Measurements from ENCODE around the gene ARHGEF10L. TPM values are rescaled to one million over a fixed set of nuclear protein-coding genes. Genes with fewer than 3 reads are reported as not detected.

Gene ARHGEF10L
- total RNA-seq, 1 donor from 2014 or later = 24.7 TPM

DNA sequence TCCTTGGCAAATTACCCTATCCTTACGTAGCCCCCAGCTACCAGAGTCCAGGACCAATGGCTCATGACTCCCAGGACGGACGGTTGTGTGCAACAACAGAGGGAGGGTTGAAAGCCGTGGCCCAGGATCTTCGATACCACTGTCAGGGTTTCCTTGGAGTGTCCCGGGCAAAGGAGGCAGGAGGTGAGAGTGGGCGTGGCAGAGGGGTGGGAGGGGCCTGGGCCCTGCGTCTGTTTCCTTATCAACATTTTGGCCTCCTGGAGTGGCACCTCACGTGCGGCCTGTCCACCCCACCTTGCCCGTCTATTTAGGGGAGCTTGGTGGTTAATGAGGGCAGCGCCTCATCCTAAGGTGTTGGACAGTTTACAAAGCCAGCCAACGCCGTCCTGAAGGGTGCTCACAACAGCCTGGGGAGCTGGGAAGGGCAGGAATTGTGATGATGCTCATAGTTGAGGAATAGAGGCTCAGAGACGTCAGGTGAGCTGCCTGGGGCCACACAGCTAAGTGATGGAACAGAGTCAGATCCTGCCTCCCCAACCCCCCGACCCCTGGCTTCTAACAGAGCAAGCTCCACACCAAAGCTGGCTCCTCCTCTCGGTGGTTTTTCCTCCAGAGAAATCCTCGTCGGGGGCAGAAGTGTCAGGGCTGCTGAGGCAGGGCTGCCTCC is 17.4 kb upstream of the ARHGEF10L start:
- DNase-seq = no peak

DNA sequence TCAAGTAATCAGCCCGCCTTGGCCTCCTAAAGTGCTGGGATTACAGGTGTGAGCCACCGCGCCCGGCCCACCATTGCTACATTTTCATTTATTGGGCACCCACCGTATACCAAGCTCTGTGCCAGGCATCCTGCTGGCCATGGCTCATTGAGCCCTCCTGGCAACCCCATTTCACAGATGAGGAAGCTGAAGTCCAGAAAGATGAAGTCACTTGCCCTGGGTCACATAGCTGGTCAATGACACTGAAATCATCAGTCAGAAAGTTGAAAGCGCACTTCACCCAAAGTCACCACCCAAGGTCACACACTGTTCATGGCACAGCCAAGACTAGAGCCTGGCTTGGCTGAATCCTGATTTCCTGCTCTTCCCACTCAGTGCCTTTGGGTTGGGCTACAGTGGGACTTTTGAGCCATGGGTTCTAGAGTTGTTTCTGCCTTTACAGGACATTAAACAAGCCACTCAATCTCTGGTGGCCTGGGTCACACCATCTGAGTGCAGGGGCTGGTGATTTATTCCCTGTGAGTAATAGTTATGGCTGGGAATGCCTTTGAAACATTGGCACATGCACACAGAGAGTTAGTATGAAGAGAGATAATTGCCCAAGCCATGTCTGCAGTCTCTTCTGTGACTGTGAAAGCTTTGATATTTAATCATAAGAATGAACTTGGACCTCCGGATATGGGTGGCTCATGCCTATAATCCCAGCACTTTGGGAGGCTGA is 16.0 kb upstream of the ARHGEF10L start:
- no peak for DNase-seq

DNA sequence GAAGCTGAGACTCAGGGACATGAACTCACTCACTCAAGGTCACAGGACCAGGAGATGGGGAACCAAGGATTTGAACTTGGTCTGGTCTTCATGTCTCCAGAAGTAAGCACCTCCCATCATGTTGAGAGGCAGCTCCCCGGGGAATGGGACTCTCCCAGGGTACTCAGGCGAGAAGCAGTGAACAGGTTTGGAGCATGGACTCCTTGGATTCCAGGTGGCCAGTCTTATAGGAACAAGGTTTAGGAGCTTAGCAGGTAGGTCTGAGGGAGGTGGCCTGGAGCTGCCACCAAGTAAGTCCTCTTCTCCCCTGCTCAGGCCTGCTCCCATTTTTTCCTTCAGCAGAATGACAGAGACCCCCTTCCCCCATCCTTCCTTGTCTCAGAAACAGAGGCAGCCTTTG is 14.9 kb upstream of the ARHGEF10L start:
- DNase-seq = no peak

- DNase-seq = no peak
Measured at GRCh38 chr1:17525996-17526686, 13.4 kb upstream of the ARHGEF10L start.

- no peak for DNase-seq
Measured at GRCh38 chr1:17527036-17527914, 12.2 kb upstream of the ARHGEF10L start.

DNA sequence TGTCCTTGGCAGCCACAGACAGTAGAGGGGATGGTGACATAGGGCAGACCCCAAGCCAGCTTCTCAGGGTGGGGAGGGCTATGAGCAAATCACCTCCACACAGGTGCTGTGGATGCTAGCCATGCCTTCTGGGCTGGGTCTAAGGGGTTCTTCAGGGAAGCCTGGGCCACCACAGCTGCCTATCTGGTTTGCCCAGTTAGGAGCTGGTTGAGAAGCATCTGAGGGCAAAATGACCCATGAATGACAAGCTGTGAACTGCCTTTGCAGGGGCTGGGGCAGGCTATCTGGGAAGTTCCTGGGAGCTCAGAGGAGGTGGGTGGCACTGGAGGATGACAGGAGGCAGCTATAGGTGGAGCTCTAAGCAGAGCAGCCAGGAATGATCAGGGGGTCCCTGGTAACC is 10.1 kb upstream of the ARHGEF10L start:
- no peak for DNase-seq

- no peak for DNase-seq
Measured at GRCh38 chr1:17531343-17531681, 8.2 kb upstream of the ARHGEF10L start.

DNA sequence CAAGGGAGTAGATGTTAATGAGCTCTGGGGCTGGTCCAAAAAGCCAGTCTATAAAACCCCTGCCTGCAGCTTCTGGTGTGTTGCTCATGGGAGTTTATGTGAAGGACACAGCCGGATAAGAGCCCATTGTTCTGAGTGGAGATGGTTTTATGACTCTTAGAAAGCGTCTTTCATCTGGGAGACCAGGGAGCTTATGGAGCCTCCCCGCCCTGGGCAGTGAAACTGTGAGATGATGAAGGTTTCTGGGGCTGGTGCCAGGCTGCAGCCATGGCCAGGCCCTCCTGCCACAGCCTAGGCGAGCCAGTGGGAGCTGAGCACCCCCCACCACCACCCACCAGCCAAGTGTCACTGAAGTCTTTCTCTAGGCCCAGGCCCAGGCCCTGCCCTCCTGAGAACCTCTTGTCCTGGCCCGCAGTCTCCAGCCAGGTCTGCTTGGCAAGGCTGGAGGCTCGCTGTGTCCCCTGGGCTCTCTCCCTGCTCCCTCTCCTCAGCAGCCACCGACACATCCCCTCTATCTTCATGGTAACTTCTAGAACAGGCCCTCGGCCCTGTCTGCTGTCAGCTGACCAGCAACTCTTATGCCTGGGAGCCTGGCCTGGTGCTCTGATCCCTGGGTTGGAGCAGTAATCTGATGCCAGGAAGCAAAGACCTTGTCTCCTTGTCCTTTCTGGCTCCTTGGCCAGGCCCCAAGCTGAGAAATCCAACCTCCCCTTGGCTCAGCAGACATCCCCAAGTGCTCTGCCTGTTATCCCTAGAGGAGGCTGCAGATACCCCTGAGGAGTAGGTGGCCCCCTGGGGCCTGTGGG is 7.6 kb upstream of the ARHGEF10L start:
- DNase-seq = peak; percentile 15

DNA sequence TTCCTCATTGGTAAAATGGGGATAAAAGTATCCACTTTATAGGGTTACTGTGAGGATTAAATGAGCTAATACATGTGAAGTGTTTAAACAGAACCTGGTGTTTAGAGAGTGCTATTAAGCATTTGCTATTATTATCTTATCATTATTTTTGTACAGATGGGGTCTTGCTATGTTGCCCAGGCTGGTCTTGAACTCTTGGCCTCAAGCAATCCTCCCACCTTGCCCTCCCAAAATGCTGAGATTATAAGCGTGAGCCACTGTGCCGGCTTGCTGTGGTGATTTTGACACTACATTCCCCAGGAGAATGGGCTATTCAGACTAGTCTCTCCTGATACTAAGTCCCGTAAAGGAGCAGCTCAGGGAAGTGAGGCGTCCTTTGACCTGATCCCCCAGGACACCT is 6.3 kb upstream of the ARHGEF10L start:
- DNase-seq = no peak

DNA sequence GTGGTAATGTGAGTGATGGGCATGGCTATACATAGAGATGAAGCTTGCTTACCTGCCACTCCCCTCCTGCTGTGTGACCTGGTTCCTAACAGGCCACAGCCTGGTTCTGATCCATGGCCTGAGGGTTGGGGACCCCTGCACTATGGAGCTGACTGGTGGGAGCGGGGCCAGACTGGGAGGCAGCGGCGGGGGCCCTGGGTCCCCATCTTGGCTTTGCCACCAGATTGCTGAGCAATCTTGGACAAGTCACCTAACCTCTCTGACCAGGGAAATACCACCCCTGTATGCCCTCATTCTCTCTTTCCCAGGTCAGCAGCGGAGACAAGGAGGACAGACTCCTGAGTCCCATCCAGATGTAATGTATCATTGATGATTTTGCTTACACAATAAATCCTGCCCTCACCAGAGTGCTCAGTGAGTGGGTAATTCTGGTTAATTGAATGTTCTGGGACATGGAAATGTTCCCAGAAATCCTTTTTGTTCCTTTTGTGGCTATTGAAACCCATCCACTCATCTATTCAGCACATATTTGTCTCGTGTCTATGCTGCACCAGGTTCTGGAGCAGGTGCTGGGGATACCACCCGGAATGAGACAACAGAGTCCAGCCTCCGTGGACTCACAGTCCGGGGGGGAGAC is 4.1 kb upstream of the ARHGEF10L start:
- no peak for DNase-seq

- no peak for DNase-seq
Measured at GRCh38 chr1:17538010-17538409, 1.5 kb upstream of the ARHGEF10L start.

GRCh38 chr1:17538428-17539117 is 925 bp upstream of the ARHGEF10L start:
- DNase-seq = peak; percentile 56

DNA sequence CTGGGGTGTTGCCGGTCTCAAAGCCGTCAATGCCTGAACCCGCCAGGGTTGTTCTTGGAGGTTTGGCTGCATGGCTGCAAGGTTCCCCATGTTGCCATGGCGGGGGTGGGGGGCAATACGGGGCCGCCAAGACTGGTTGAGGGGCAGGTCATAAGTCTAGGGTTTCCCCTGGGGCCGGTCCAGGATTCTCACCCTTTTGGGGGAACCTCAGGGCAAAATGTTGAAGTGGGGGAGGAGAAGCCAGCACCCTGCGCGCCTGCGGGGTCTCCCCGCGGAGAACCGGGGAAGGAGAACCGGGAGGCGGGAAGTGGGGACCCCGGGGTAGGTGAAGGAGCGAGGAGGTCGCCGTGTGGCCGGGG is 401 bp upstream of the ARHGEF10L start:
- no peak for DNase-seq

DNA sequence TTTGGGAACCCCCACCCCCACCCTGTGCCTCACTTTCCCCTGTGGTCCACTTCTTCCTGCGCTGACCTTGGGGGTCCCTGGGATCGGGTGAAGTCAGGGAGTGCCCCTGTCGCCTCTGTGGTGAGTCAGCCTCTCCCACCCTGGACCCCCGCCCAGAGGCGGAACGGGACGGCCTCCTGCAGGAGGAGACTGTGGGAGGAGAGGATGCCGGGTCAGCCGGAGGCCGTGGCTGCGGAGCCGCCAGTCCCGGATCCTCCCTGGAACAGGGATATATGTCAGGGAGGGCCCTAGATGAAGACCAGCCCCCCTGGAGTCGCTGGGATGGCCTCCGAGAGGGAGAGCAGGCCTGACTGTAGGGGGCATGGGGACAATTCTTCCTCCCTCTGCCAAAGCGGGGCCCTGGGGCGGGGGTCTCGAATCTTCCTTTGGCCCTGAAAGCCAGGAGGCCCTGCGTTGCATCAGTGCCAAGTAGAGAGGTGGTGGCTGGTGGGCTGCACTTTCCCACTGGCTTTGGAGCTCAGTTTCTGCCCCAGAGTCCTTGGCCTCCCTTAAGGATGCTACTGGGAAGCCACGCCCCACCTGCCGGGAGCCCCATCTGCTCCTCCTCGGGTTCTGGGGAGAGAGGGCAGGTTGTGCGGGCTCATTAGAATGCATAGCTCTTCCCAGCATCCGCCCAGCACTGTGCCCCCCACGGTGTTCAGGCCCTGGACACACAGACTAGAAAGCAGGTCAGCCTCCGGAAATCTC is 930 bp downstream of the ARHGEF10L start:
- DNase-seq = peak; percentile 50

- DNase-seq = no peak
Measured at GRCh38 chr1:17542645-17543044, 3.1 kb downstream of the ARHGEF10L start.

- DNase-seq = peak; percentile 10
Measured at GRCh38 chr1:17544776-17545350, 5.4 kb downstream of the ARHGEF10L start.

DNA sequence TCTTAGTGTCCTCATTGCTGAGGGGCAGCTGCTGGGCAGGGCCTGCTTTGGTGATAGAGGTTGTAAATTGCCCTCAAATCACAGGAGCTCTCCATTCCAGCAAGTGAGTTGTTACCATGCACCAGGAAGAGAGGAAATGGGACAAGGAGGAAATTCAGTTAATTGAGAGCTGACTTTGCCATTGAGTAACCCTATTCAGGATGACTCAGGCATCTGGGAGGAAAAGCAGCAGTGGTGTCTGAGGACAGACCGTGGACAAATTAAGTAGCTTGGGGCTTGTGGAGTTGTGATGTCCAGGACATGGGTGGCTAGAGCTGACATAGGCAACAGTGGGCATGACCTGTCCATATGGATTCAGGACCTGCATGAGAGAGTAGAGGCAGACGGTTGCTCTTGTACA is 5.9 kb downstream of the ARHGEF10L start:
- peak; percentile 2 for DNase-seq

- DNase-seq = no peak
Measured at GRCh38 chr1:17546946-17547670, 7.6 kb downstream of the ARHGEF10L start.

DNA sequence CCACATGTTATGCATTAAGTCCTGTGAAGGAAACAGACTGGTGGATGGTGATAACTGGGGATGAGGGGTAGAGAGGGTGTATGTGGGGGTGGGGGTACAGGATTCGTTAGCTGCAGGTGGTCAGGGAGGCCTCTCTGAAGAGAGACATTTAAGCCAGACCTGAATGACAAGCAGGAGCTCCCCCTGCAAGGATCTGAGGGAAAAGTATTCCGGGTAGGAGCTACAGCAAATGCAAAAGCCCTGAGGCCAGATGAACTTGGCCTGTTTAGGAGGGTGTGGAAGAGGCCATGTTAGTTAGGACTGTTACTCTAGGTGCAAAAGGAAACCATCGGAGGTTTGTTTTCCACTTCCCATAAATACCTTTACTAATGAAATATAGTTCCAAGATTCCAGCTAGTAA is 9.9 kb downstream of the ARHGEF10L start:
- DNase-seq = no peak
